Sigmoid colon (tissue), 7 donors: Measurements from ENCODE around the gene TP73. TPM values are rescaled to one million over a fixed set of nuclear protein-coding genes. Genes with fewer than 3 reads are reported as not detected.

Source experiments
- DNase-seq: peaks from one replicate; pipeline ENCODE4 v3.0.0-alpha.2; 2019
- H3K27ac ChIP-seq, 4 donors: fragments of 200-600 bp; sonication (generic); one replicate each; pipeline ENCODE4 v1.5.1; 2016 to 2019; ENCODE audit warnings: mild to moderate bottlenecking in 1 of 4
- H3K27me3 ChIP-seq, 3 donors: fragments of 200-600 bp; sonication (generic); one replicate each; pipeline ENCODE4 v1.5.1; 2019; ENCODE audit warnings: mild to moderate bottlenecking in 1 of 3
- H3K36me3 ChIP-seq, 4 donors: fragments of 200-600 bp; sonication (generic); one replicate each; pipeline ENCODE4 v1.5.1; 2016 to 2019
- H3K4me1 ChIP-seq, 4 donors: fragments of 200-600 bp; sonication (generic); one replicate each; pipeline ENCODE4 v1.5.1; 2017 to 2019
- H3K4me3 ChIP-seq, 4 donors: fragments of 200-600 bp; sonication (generic); one replicate each; pipeline ENCODE4 v1.5.1; 2017 to 2019; ENCODE audit warnings: mild to moderate bottlenecking in 2 of 4, moderate library complexity in 1 of 4
- H3K9me3 ChIP-seq, 4 donors: fragments of 200-600 bp in 3 of 4; sonication (generic) in 3 of 4; one replicate each; pipeline versions ENCODE4 v1.5.1 to v1.6.1; 2013 to 2019
- CTCF ChIP-seq, 4 experiments: fragments of 450-650 bp in 3 of 4; fragments of 200-600 bp in 1 of 4; IDR thresholded peaks; one replicate each; pipeline ENCODE4 v1.5.1; 2016 to 2019; ENCODE audit warnings: antibody characterized with exemption in 4 of 4, mild to moderate bottlenecking in 3 of 4, moderate library complexity in 2 of 4
- EP300 ChIP-seq, 4 donors: sonication (generic); formaldehyde crosslinking; IDR thresholded peaks; one replicate each; pipeline ENCODE4 v1.6.1; 2017; ENCODE audit warnings: antibody characterized with exemption in 4 of 4
- POLR2A ChIP-seq, 2 donors: fragments of 450-650 bp; IDR thresholded peaks; one replicate each; pipeline ENCODE4 v1.6.1; 2016; ENCODE audit warnings: antibody characterized with exemption in 2 of 2, mild to moderate bottlenecking in 2 of 2, moderate library complexity in 2 of 2
- POLR2AphosphoS5 ChIP-seq, 4 donors: sonication (generic); formaldehyde crosslinking; IDR thresholded peaks; one replicate each; pipeline ENCODE4 v1.6.1; 2017; ENCODE audit warnings: antibody characterized with exemption in 4 of 4
- WGBS, 2 donors: extraction: QIAGEN DNeasy Blood & Tissue Kit; methylation state at CpG; one replicate each; pipeline ENCODE4 v1.1.7; 2013; 5-methylcytosine and 5-hydroxymethylcytosine counted together
- intact Hi-C: fragments of 100-400 bp; cut with DNase I; formaldehyde crosslinking; loops from one replicate; pipeline ENCODE4 v1.15.1; 2023
- polyA plus RNA-seq, 3 donors: library from polyadenylated mRNA; stranded (reverse); fragments of 200-250 nt; gene quantifications; one replicate each; pipeline ENCODE4 v1.2.3, GENCODE V29; 2013
- total RNA-seq, 4 donors: library from RNA; depleted of rRNA; stranded (reverse); fragments of >200 nt; gene quantifications; one replicate each; pipeline ENCODE4 v1.1.0, GENCODE V29; 2016
- donor health status: healthy with polysubstance abuse.
- donor health status: Bipolar disorder and iron deficiency.
- donor health status: healthy.

Gene TP73
- total and polyA plus RNA-seq, 7 donors, result 0.22 to 0.69 TPM; not detected in 5

GRCh38 chr1:3681231-3681897 lies 29.0 kb downstream of the TP73 start:
- 86 to 91% methylated on average over 19 of the region's 19 CpGs for WGBS, 2 donors
- peaks cover 0 to 5% (median 2%) of the 10 kb centered on the region in 4 donors for H3K4me1 ChIP-seq

GRCh38 chr1:3681898-3682806 lies 29.8 kb downstream of the TP73 start:
- peaks cover 0 to 38% (median 18%) of the 10 kb centered on the region in 3 donors for H3K27me3 ChIP-seq
- H3K27ac ChIP-seq, result no peak overlapping the region
- H3K4me3 ChIP-seq, result no peak overlapping the region
- no peak for DNase-seq
- TF ChIP-seq CTCF (IDR thresholded peaks at IDR 0.05) (no peak), POLR2A (IDR thresholded peaks at IDR 0.05) (no peak), EP300 (IDR thresholded peaks at IDR 0.05) (no peak), POLR2AphosphoS5 (IDR thresholded peaks at IDR 0.05) (no peak)
- H3K4me1 ChIP-seq, result peaks cover 0 to 5% (median 2%) of the 10 kb centered on the region in 4 donors
- no peaks in the 10 kb centered on the region for H3K36me3 ChIP-seq
- intact Hi-C loops, result no loop called here
- H3K9me3 ChIP-seq, result no peaks in the 10 kb centered on the region
- WGBS, 2 donors, result 86 to 92% methylated on average over 27 of the region's 27 CpGs

More at GRCh38 chr1:3681231-3681897, 29.0 kb downstream of the TP73 start:
- DNase-seq, result no peak
- no peak overlapping the region for H3K27ac ChIP-seq
- intact Hi-C loops, result no loop called here
- peaks cover 0 to 38% (median 18%) of the 10 kb centered on the region in 3 donors for H3K27me3 ChIP-seq
- H3K4me3 ChIP-seq, result no peak overlapping the region
- H3K36me3 ChIP-seq, result no peaks in the 10 kb centered on the region
- TF ChIP-seq EP300 (IDR thresholded peaks at IDR 0.05) (no peak), POLR2AphosphoS5 (IDR thresholded peaks at IDR 0.05) (no peak), POLR2A (IDR thresholded peaks at IDR 0.05) (no peak), CTCF (IDR thresholded peaks at IDR 0.05) (no peak)
- no peaks in the 10 kb centered on the region for H3K9me3 ChIP-seq

GRCh38 chr1:3683197-3683596 lies 30.9 kb downstream of the TP73 start:
- TF ChIP-seq POLR2AphosphoS5 (IDR thresholded peaks at IDR 0.05) (no peak), CTCF (IDR thresholded peaks at IDR 0.05) (no peak), POLR2A (IDR thresholded peaks at IDR 0.05) (no peak), EP300 (IDR thresholded peaks at IDR 0.05) (no peak)
- Histone ChIP-seq H3K4me1 (peaks cover 0 to 5% (median 2%) of the 10 kb centered on the region in 4 donors), H3K36me3 (no peaks in the 10 kb centered on the region), H3K9me3 (no peaks in the 10 kb centered on the region), H3K4me3 (no peak overlapping the region), H3K27ac (no peak overlapping the region), H3K27me3 (peaks cover 0 to 38% (median 18%) of the 10 kb centered on the region in 3 donors)
- intact Hi-C loops, result no loop called here
- DNase-seq, result no peak
- WGBS, 2 donors, result 88 to 93% methylated on average over 1 of the region's 1 CpG

GRCh38 chr1:3683992-3684391 lies 31.7 kb downstream of the TP73 start:
- 10 to 22% methylated on average over 26 of the region's 26 CpGs for WGBS, 2 donors
- intact Hi-C loops, result no loop called here
- Histone ChIP-seq H3K27ac (no peak overlapping the region), H3K4me3 (no peak overlapping the region), H3K9me3 (no peaks in the 10 kb centered on the region), H3K36me3 (no peaks in the 10 kb centered on the region), H3K27me3 (peaks cover 0 to 41% (median 18%) of the 10 kb centered on the region in 3 donors), H3K4me1 (peaks cover 0 to 5% (median 2%) of the 10 kb centered on the region in 4 donors)
- TF ChIP-seq POLR2A (IDR thresholded peaks at IDR 0.05) (no peak), CTCF (IDR thresholded peaks at IDR 0.05) (no peak), EP300 (IDR thresholded peaks at IDR 0.05) (no peak), POLR2AphosphoS5 (IDR thresholded peaks at IDR 0.05) (no peak)
- DNase-seq, result no peak
